ENCODE data around the gene CLTCL1.
"Not testable (repeated sequence)": the region's sequence is repeated elsewhere in the genome, so short reads cannot be mapped to it uniquely, and the experiment has no call there.

CLTCL1 gene

GRCh38 chr22:19206287-19206686, 85.2 kb downstream of the CLTCL1 start:
- H3K36me3 ChIP-seq (ENCODE audit: insufficient read depth, low read length): no peaks in the 10 kb centered on the region
- H3K4me1 ChIP-seq (ENCODE audit: control insufficient read depth, insufficient read depth, low read length, unreplicated experiment): no peaks in the 10 kb centered on the region
- H3K4me3 ChIP-seq (ENCODE audit: low read depth, low read length): no peak overlapping the region

GRCh38 chr22:19204640-19205039, 86.9 kb downstream of the CLTCL1 start:
- no peak overlapping the region for H3K4me3 ChIP-seq (ENCODE audit: low read depth, low read length)
- H3K27ac ChIP-seq (ENCODE audit: low read depth, low read length): no peak overlapping the region
- no peaks in the 10 kb centered on the region for H3K36me3 ChIP-seq (ENCODE audit: insufficient read depth, low read length)
- H3K27me3 ChIP-seq (ENCODE audit: insufficient read depth, low read length): no peaks in the 10 kb centered on the region
- no peak overlapping the region for H2AFZ ChIP-seq (ENCODE audit: low read length, unreplicated experiment)
- no peaks in the 10 kb centered on the region for H3K4me1 ChIP-seq (ENCODE audit: control insufficient read depth, insufficient read depth, low read length, unreplicated experiment)
- no peaks in the 10 kb centered on the region for H3K79me2 ChIP-seq (ENCODE audit: control insufficient read depth, insufficient read depth, low read length, unreplicated experiment)

More at GRCh38 chr22:19206287-19206686, 85.2 kb downstream of the CLTCL1 start:
- Histone ChIP-seq H2AFZ (ENCODE audit: low read length, unreplicated experiment) (no peak overlapping the region), H3K79me2 (ENCODE audit: control insufficient read depth, insufficient read depth, low read length, unreplicated experiment) (no peaks in the 10 kb centered on the region), H3K27me3 (ENCODE audit: insufficient read depth, low read length) (no peaks in the 10 kb centered on the region), H3K27ac (ENCODE audit: low read depth, low read length) (no peak overlapping the region)

- H3K36me3 ChIP-seq (ENCODE audit: insufficient read depth, low read length): no peaks in the 10 kb centered on the region
- no peaks in the 10 kb centered on the region for H3K27me3 ChIP-seq (ENCODE audit: insufficient read depth, low read length)
- no peaks in the 10 kb centered on the region for H3K4me1 ChIP-seq (ENCODE audit: control insufficient read depth, insufficient read depth, low read length, unreplicated experiment)
- H3K27ac ChIP-seq (ENCODE audit: low read depth, low read length): no peak overlapping the region
- no peak overlapping the region for H2AFZ ChIP-seq (ENCODE audit: low read length, unreplicated experiment)
- no peaks in the 10 kb centered on the region for H3K79me2 ChIP-seq (ENCODE audit: control insufficient read depth, insufficient read depth, low read length, unreplicated experiment)
- no peak overlapping the region for H3K4me3 ChIP-seq (ENCODE audit: low read depth, low read length)
Observed at GRCh38 chr22:19203834-19204233, 87.7 kb downstream of the CLTCL1 start.

GRCh38 chr22:19202799-19203186, 88.7 kb downstream of the CLTCL1 start:
- not testable (repeated sequence) for H2AFZ ChIP-seq (ENCODE audit: low read length, unreplicated experiment)

GRCh38 chr22:19201869-19202798, 89.4 kb downstream of the CLTCL1 start:
- Histone ChIP-seq H3K27ac (ENCODE audit: low read depth, low read length) (no peak overlapping the region), H3K4me1 (ENCODE audit: control insufficient read depth, insufficient read depth, low read length, unreplicated experiment) (no peaks in the 10 kb centered on the region), H3K4me3 (ENCODE audit: low read depth, low read length) (no peak overlapping the region), H3K27me3 (ENCODE audit: insufficient read depth, low read length) (no peaks in the 10 kb centered on the region), H2AFZ (ENCODE audit: low read length, unreplicated experiment) (no peak overlapping the region), H3K36me3 (ENCODE audit: insufficient read depth, low read length) (no peaks in the 10 kb centered on the region), H3K79me2 (ENCODE audit: control insufficient read depth, insufficient read depth, low read length, unreplicated experiment) (no peaks in the 10 kb centered on the region)

More at GRCh38 chr22:19202799-19203186, 88.7 kb downstream of the CLTCL1 start:
- H3K27ac ChIP-seq (ENCODE audit: low read depth, low read length); H3K79me2 ChIP-seq (ENCODE audit: control insufficient read depth, insufficient read depth, low read length, unreplicated experiment); H3K36me3 ChIP-seq (ENCODE audit: insufficient read depth, low read length); H3K27me3 ChIP-seq (ENCODE audit: insufficient read depth, low read length); H3K4me3 ChIP-seq (ENCODE audit: low read depth, low read length); H3K4me1 ChIP-seq (ENCODE audit: control insufficient read depth, insufficient read depth, low read length, unreplicated experiment): not testable (repeated sequence)

GRCh38 chr22:19201130-19201868, 90.2 kb downstream of the CLTCL1 start:
- H2AFZ ChIP-seq (ENCODE audit: low read length, unreplicated experiment): no peak overlapping the region
- H3K4me3 ChIP-seq (ENCODE audit: low read depth, low read length): no peak overlapping the region
- H3K79me2 ChIP-seq (ENCODE audit: control insufficient read depth, insufficient read depth, low read length, unreplicated experiment): no peaks in the 10 kb centered on the region
- no peak overlapping the region for H3K27ac ChIP-seq (ENCODE audit: low read depth, low read length)
- H3K4me1 ChIP-seq (ENCODE audit: control insufficient read depth, insufficient read depth, low read length, unreplicated experiment): no peaks in the 10 kb centered on the region
- no peaks in the 10 kb centered on the region for H3K36me3 ChIP-seq (ENCODE audit: insufficient read depth, low read length)
- H3K27me3 ChIP-seq (ENCODE audit: insufficient read depth, low read length): no peaks in the 10 kb centered on the region

- H3K79me2 ChIP-seq (ENCODE audit: control insufficient read depth, insufficient read depth, low read length, unreplicated experiment): no peaks in the 10 kb centered on the region
- H2AFZ ChIP-seq (ENCODE audit: low read length, unreplicated experiment): no peak overlapping the region
- no peaks in the 10 kb centered on the region for H3K36me3 ChIP-seq (ENCODE audit: insufficient read depth, low read length)
- no peaks in the 10 kb centered on the region for H3K27me3 ChIP-seq (ENCODE audit: insufficient read depth, low read length)
- no peak overlapping the region for H3K4me3 ChIP-seq (ENCODE audit: low read depth, low read length)
- H3K27ac ChIP-seq (ENCODE audit: low read depth, low read length): no peak overlapping the region
- H3K4me1 ChIP-seq (ENCODE audit: control insufficient read depth, insufficient read depth, low read length, unreplicated experiment): no peaks in the 10 kb centered on the region
Observed at GRCh38 chr22:19199479-19199878, 92.0 kb downstream of the CLTCL1 start.

- no peak overlapping the region for H3K27ac ChIP-seq (ENCODE audit: low read depth, low read length)
- no peaks in the 10 kb centered on the region for H3K79me2 ChIP-seq (ENCODE audit: control insufficient read depth, insufficient read depth, low read length, unreplicated experiment)
- H3K27me3 ChIP-seq (ENCODE audit: insufficient read depth, low read length): no peaks in the 10 kb centered on the region
- no peaks in the 10 kb centered on the region for H3K4me1 ChIP-seq (ENCODE audit: control insufficient read depth, insufficient read depth, low read length, unreplicated experiment)
- no peak overlapping the region for H2AFZ ChIP-seq (ENCODE audit: low read length, unreplicated experiment)
- no peak overlapping the region for H3K4me3 ChIP-seq (ENCODE audit: low read depth, low read length)
- no peaks in the 10 kb centered on the region for H3K36me3 ChIP-seq (ENCODE audit: insufficient read depth, low read length)
Observed at GRCh38 chr22:19197997-19198865, 93.3 kb downstream of the CLTCL1 start.

GRCh38 chr22:19196841-19197612, 94.5 kb downstream of the CLTCL1 start:
- H3K4me1 ChIP-seq (ENCODE audit: control insufficient read depth, insufficient read depth, low read length, unreplicated experiment): no peaks in the 10 kb centered on the region
- H3K4me3 ChIP-seq (ENCODE audit: low read depth, low read length): no peak overlapping the region
- no peak overlapping the region for H3K27ac ChIP-seq (ENCODE audit: low read depth, low read length)

More at GRCh38 chr22:19196841-19197612, 94.5 kb downstream of the CLTCL1 start:
- Histone ChIP-seq H3K27me3 (ENCODE audit: insufficient read depth, low read length) (no peaks in the 10 kb centered on the region), H3K36me3 (ENCODE audit: insufficient read depth, low read length) (no peaks in the 10 kb centered on the region), H2AFZ (ENCODE audit: low read length, unreplicated experiment) (no peak overlapping the region), H3K79me2 (ENCODE audit: control insufficient read depth, insufficient read depth, low read length, unreplicated experiment) (no peaks in the 10 kb centered on the region)

Data from ACC112 (cell line).